HTR-8/SVneo (cell line): ENCODE results near the gene TTC14.
"Not testable (repeated sequence)": the region's sequence is repeated elsewhere in the genome, so short reads cannot be mapped to it uniquely, and the experiment has no call there.

Source experiments
- DNase-seq: peaks from one replicate; pipeline ENCODE4 v3.0.0; 2011; ENCODE audit warnings: low spot score, mixed read lengths; ENCODE audit not compliant: insufficient read length
- FAIRE-seq: peaks from 2 replicates; lab custom pipeline; 2011; peaks lifted over from hg19 to GRCh38; lab: Jason Lieb, UNC

TTC14 gene

GRCh38 chr3:180601688-180602666 is at the start of gene TTC14:
Gene TTC14, plus strand, starts transcription at chr3:180602163. Its CDS starts 99 bp downstream, at chr3:180602262.
- FAIRE-seq (peak; percentile 93), DNase-seq (peak; percentile 94)

GRCh38 chr3:180563406-180563805 is 38.6 kb upstream of the TTC14 start:
- FAIRE-seq (no peak), DNase-seq (no peak)

GRCh38 chr3:180564676-180565075 is 37.3 kb upstream of the TTC14 start:
- DNase-seq (no peak), FAIRE-seq (no peak)

- no peak for FAIRE-seq
- no peak for DNase-seq
Observed at GRCh38 chr3:180570238-180570637, 31.7 kb upstream of the TTC14 start.

- DNase-seq (no peak), FAIRE-seq (no peak)
Observed at GRCh38 chr3:180571831-180572598, 29.9 kb upstream of the TTC14 start.

GRCh38 chr3:180575571-180575970 is 26.4 kb upstream of the TTC14 start:
- no peak for FAIRE-seq
- no peak for DNase-seq

GRCh38 chr3:180580934-180581333 is 21.0 kb upstream of the TTC14 start:
- DNase-seq (no peak), FAIRE-seq (no peak)

GRCh38 chr3:180590396-180590795 is 11.6 kb upstream of the TTC14 start:
- DNase-seq (no peak), FAIRE-seq (no peak)

- FAIRE-seq, DNase-seq: not testable (repeated sequence)
Observed at GRCh38 chr3:180593631-180594030, 8.3 kb upstream of the TTC14 start.

- FAIRE-seq (no peak), DNase-seq (peak; percentile 20)
Observed at GRCh38 chr3:180594631-180595558, 7.1 kb upstream of the TTC14 start.

GRCh38 chr3:180595559-180595935 is 6.4 kb upstream of the TTC14 start:
- no peak for FAIRE-seq
- DNase-seq, result no peak

GRCh38 chr3:180600473-180600872 is 1.5 kb upstream of the TTC14 start:
- FAIRE-seq, result no peak
- no peak for DNase-seq

- FAIRE-seq, result no peak
- DNase-seq, result no peak
Observed at GRCh38 chr3:180611006-180611405, 9.0 kb downstream of the TTC14 start.

- DNase-seq, result no peak
- no peak for FAIRE-seq
Observed at GRCh38 chr3:180612364-180612763, 10.4 kb downstream of the TTC14 start.

- DNase-seq (no peak), FAIRE-seq (no peak)
Observed at GRCh38 chr3:180615954-180616353, 14.0 kb downstream of the TTC14 start.

- DNase-seq, result no peak
- no peak for FAIRE-seq
Observed at GRCh38 chr3:180617049-180617448, 15.1 kb downstream of the TTC14 start.

GRCh38 chr3:180618563-180618962 is 16.6 kb downstream of the TTC14 start:
- FAIRE-seq, DNase-seq: not testable (repeated sequence)

GRCh38 chr3:180619723-180620122 is 17.8 kb downstream of the TTC14 start:
- FAIRE-seq (no peak), DNase-seq (no peak)

- FAIRE-seq (no peak), DNase-seq (no peak)
Observed at GRCh38 chr3:180624714-180625113, 22.8 kb downstream of the TTC14 start.

GRCh38 chr3:180626844-180627243 is 24.9 kb downstream of the TTC14 start:
- no peak for DNase-seq
- no peak for FAIRE-seq
